HL-60 (cell line): ENCODE measurements around the gene GRK5.

Experiments used
- POLR2AphosphoS5 ChIP-seq: IDR thresholded peaks from 2 replicates; pipeline ENCODE4 v1.6.1; 2012; ENCODE audit warnings: low read depth
- TF ChIP-seq, protein P1 (sequence below): IDR thresholded peaks from one replicate; pipeline ENCODE4 v1.5.1; 2011; ENCODE audit warnings: low read length, control low read depth, inconsistent platforms; ENCODE audit not compliant: insufficient read depth
- TF ChIP-seq, protein P2 (sequence below): IDR thresholded peaks from 2 replicates; pipeline ENCODE4 v1.6.1; 2012; ENCODE audit warnings: low read depth; ENCODE audit not compliant: insufficient replicate concordance

DNA sequence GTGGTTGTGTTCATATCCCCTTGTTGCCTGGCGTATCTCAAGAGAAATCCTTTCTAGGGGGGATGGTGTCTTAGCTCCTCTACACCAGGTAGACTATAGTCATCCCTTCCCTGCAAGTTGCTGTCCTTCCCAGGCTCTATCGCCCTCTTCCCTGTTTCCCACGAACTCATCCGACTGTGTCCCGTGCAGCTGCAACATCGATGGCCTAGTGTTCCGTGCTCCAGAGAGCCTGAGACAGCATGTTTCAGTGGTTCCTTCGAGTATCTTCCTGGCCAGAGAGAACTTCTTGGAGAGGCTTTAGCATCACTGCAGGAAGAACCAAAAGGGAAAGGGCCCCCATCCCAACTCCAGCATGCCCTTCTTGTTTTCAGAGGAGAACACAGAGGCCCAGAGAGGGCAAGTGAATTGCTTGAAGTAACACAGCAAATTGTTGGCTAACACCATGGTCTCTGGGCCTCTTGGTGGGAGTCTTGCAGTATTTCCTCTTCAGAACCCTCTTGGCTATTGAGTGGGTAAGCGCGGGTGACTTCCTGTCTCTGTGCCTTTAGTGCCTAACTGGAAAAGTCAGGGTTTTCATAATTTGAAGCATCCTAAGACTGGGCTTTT lies 172.2 kb downstream of the GRK5 start:
- TF ChIP-seq, protein P1, sequence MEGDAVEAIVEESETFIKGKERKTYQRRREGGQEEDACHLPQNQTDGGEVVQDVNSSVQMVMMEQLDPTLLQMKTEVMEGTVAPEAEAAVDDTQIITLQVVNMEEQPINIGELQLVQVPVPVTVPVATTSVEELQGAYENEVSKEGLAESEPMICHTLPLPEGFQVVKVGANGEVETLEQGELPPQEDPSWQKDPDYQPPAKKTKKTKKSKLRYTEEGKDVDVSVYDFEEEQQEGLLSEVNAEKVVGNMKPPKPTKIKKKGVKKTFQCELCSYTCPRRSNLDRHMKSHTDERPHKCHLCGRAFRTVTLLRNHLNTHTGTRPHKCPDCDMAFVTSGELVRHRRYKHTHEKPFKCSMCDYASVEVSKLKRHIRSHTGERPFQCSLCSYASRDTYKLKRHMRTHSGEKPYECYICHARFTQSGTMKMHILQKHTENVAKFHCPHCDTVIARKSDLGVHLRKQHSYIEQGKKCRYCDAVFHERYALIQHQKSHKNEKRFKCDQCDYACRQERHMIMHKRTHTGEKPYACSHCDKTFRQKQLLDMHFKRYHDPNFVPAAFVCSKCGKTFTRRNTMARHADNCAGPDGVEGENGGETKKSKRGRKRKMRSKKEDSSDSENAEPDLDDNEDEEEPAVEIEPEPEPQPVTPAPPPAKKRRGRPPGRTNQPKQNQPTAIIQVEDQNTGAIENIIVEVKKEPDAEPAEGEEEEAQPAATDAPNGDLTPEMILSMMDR, result no peak
- no peak for TF ChIP-seq POLR2AphosphoS5
- TF ChIP-seq, protein P2, sequence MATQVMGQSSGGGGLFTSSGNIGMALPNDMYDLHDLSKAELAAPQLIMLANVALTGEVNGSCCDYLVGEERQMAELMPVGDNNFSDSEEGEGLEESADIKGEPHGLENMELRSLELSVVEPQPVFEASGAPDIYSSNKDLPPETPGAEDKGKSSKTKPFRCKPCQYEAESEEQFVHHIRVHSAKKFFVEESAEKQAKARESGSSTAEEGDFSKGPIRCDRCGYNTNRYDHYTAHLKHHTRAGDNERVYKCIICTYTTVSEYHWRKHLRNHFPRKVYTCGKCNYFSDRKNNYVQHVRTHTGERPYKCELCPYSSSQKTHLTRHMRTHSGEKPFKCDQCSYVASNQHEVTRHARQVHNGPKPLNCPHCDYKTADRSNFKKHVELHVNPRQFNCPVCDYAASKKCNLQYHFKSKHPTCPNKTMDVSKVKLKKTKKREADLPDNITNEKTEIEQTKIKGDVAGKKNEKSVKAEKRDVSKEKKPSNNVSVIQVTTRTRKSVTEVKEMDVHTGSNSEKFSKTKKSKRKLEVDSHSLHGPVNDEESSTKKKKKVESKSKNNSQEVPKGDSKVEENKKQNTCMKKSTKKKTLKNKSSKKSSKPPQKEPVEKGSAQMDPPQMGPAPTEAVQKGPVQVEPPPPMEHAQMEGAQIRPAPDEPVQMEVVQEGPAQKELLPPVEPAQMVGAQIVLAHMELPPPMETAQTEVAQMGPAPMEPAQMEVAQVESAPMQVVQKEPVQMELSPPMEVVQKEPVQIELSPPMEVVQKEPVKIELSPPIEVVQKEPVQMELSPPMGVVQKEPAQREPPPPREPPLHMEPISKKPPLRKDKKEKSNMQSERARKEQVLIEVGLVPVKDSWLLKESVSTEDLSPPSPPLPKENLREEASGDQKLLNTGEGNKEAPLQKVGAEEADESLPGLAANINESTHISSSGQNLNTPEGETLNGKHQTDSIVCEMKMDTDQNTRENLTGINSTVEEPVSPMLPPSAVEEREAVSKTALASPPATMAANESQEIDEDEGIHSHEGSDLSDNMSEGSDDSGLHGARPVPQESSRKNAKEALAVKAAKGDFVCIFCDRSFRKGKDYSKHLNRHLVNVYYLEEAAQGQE, result no peak
